GM12874 (cell line): ENCODE data around the gene MCU.

Experiments
- CTCF ChIP-seq: IDR thresholded peaks from 2 replicates; pipeline ENCODE4 v1.5.1; 2011; ENCODE audit warnings: low read depth, mild to moderate bottlenecking, control low read depth, low read length, moderate library complexity; ENCODE audit not compliant: insufficient read depth

The MCU gene

GRCh38 chr10:72673280-72673679 lies 18.7 kb upstream of the MCU start:
- TF ChIP-seq CTCF, result no peak

GRCh38 chr10:72679838-72680241 lies 12.1 kb upstream of the MCU start:
- TF ChIP-seq CTCF, result no peak

- TF ChIP-seq CTCF, result no peak
These were observed 9.3 kb upstream of the MCU start for GRCh38 chr10:72682638-72683037.

- TF ChIP-seq CTCF, result no peak
These were observed 6.5 kb upstream of the MCU start for GRCh38 chr10:72685264-72685921.

- TF ChIP-seq CTCF, result no peak
These were observed 4.9 kb upstream of the MCU start for GRCh38 chr10:72687035-72687434.

GRCh38 chr10:72688208-72688651 lies 3.7 kb upstream of the MCU start:
- TF ChIP-seq CTCF, result no peak

GRCh38 chr10:72689660-72690059 lies 2.3 kb upstream of the MCU start:
- no peak for TF ChIP-seq CTCF
